Thyroid gland (tissue), 4 donors: ENCODE measurements around the gene ATG16L1. TPM values are rescaled to one million over a fixed set of nuclear protein-coding genes. Genes with fewer than 3 reads are reported as not detected.

ENCODE experiments used
- DNase-seq, 2 donors: peaks; one replicate each; pipeline ENCODE4 v3.0.0-alpha.2; 2019
- H3K27ac ChIP-seq, 3 donors: fragments of 200-600 bp; sonication (generic); 1 replicate in 2 of 3; 2 replicates in 1 of 3; pipeline ENCODE4 v1.5.1; 2016 to 2019; ENCODE audit warnings: mild to moderate bottlenecking in 1 of 3, moderate library complexity in 1 of 3
- H3K27me3 ChIP-seq: fragments of 200-600 bp; sonication (generic); one replicate; pipeline ENCODE4 v1.5.1; 2019
- H3K36me3 ChIP-seq, 2 donors: fragments of 200-600 bp; sonication (generic); one replicate each; pipeline ENCODE4 v1.5.1; 2016 to 2019
- H3K4me1 ChIP-seq, 2 donors: fragments of 200-600 bp; sonication (generic); one replicate each; pipeline ENCODE4 v1.5.1; 2017 to 2019
- H3K4me3 ChIP-seq, 3 donors: fragments of 200-600 bp; sonication (generic); replicated peaks in 1 of 3; 1 replicate in 2 of 3; 2 replicates in 1 of 3; pipeline ENCODE4 v1.5.1; 2016; ENCODE audit warnings: mild to moderate bottlenecking in 1 of 3
- H3K9me3 ChIP-seq: fragments of 200-600 bp; sonication (generic); one replicate; pipeline ENCODE4 v1.5.1; 2017
- POLR2A ChIP-seq, 2 donors: fragments of 450-650 bp; IDR thresholded peaks; one replicate each; pipeline ENCODE4 v1.6.1; 2017; ENCODE audit warnings: antibody characterized with exemption in 2 of 2, mild to moderate bottlenecking in 2 of 2, moderate library complexity in 1 of 2
- WGBS, 2 donors: methylation state at CpG; one replicate each; pipeline ENCODE4 v1.1.5; 2017; 5-methylcytosine and 5-hydroxymethylcytosine counted together
- intact Hi-C: fragments of 100-400 bp; cut with DNase I; formaldehyde crosslinking; loops from one replicate; pipeline ENCODE4 v1.15.1; 2023
- total RNA-seq, 4 donors: library from RNA; depleted of rRNA; stranded (reverse); fragments of >200 nt; gene quantifications; one replicate each; pipeline ENCODE4 v1.2.3, GENCODE V29; 2016
- TF ChIP-seq, protein P1 (sequence below), 6 experiments: fragments of 200-600 bp in 3 of 6; fragments of 450-650 bp in 3 of 6; sonication (generic) in 3 of 6; IDR thresholded peaks; one replicate each; pipeline ENCODE4 v1.5.1; 2016 to 2019; ENCODE audit warnings: antibody characterized with exemption in 6 of 6, mild to moderate bottlenecking in 2 of 6, inconsistent platforms in 1 of 6, moderate library complexity in 1 of 6

The ATG16L1 gene
- total RNA-seq, 4 donors from 2014 or later = 52.7 to 112 (median 78.9) TPM

DNA sequence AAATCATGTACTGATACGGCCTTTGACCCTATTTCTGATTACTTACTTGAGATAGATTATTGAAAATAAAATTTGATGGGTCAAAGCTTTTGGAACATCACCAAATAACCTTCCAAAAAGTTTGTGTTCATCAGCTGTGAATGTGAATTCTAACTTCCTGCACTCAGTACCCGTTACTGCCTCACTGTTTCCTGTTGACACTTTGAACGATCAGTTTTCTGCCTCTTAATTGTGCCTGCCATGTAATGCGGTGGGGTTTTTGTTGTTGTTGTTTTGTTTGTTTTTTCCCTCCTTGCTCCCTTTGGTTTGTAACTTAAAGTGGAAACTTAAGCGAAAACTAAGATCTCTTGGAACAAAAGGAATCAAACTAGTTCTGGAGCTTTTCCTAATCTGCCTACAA is 18.9 kb downstream of the ATG16L1 start:
- peak overlapping the region; percentile 15 to 66 (median 38) for H3K27ac ChIP-seq
- no peak overlapping the region for H3K4me3 ChIP-seq
- peaks cover 26 to 40% of the 10 kb centered on the region in 2 donors for H3K4me1 ChIP-seq
- intact Hi-C loops = loop anchor here (10.0 kb wide), 1 partner anchor 174 kb away; no protein-coding TSS in a partner anchor
- WGBS, 2 donors = 74 to 75% methylated on average over 5 of the region's 5 CpGs
- no peak for DNase-seq
- H3K9me3 ChIP-seq = no peaks in the 10 kb centered on the region
- peaks cover 32 to 35% of the 10 kb centered on the region in 2 donors for H3K36me3 ChIP-seq
- no peaks in the 10 kb centered on the region for H3K27me3 ChIP-seq
- TF ChIP-seq POLR2A (IDR thresholded peaks at IDR 0.05) = no peak
- TF ChIP-seq, protein P1, sequence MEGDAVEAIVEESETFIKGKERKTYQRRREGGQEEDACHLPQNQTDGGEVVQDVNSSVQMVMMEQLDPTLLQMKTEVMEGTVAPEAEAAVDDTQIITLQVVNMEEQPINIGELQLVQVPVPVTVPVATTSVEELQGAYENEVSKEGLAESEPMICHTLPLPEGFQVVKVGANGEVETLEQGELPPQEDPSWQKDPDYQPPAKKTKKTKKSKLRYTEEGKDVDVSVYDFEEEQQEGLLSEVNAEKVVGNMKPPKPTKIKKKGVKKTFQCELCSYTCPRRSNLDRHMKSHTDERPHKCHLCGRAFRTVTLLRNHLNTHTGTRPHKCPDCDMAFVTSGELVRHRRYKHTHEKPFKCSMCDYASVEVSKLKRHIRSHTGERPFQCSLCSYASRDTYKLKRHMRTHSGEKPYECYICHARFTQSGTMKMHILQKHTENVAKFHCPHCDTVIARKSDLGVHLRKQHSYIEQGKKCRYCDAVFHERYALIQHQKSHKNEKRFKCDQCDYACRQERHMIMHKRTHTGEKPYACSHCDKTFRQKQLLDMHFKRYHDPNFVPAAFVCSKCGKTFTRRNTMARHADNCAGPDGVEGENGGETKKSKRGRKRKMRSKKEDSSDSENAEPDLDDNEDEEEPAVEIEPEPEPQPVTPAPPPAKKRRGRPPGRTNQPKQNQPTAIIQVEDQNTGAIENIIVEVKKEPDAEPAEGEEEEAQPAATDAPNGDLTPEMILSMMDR (IDR thresholded peaks at IDR 0.05) = no peak

DNA sequence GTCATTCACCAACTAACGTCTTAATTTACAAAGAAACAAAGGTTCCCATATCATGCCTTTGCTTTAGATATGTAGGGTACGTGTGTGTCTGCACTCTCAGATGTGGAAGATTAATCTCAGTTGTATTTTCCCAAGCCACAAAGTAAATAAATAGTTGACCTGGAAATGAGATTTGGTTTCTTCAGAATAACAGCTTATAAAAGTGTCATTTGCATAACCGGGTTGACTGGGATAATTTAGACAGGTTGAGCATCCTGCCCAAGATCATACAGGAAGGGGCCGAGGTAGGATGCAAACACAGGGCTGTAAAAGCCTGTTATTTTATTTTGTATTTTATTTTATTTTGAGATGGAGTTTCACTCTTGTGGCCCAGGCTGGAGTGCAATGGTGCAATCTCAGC is 19.5 kb downstream of the ATG16L1 start:
- DNase-seq = no peak
- Histone ChIP-seq H3K27ac (peak overlapping the region; percentile 14 to 66 (median 44)), H3K9me3 (no peaks in the 10 kb centered on the region), H3K4me1 (peaks cover 24 to 37% of the 10 kb centered on the region in 2 donors), H3K27me3 (no peaks in the 10 kb centered on the region), H3K4me3 (no peak overlapping the region), H3K36me3 (peaks cover 37 to 41% of the 10 kb centered on the region in 2 donors)
- intact Hi-C loops = loop anchor here (10.0 kb wide), 1 partner anchor 174 kb away; no protein-coding TSS in a partner anchor
- no peak for TF ChIP-seq POLR2A (IDR thresholded peaks at IDR 0.05)
- TF ChIP-seq, protein P1 (IDR thresholded peaks at IDR 0.05) = no peak
- WGBS, 2 donors = 95% methylated on average over 4 of the region's 4 CpGs

DNA sequence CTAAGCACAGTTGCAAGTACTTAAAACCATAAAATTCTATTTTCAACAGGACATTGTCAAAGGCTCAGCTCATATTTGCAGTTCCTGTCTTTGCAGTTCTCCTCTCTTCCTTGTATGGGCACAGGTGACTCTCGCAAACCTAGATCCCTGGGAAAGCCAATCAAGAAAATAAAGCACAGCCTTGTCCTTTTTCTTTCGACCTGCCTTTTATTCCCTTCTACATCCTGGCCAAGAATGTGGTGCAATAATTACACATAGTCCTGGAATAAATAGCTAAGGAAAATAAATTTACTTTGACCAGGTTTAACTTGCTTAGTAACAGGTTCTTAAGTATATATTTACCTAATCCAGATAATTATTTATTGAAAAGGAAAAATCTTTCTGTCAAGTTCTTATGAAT is 20.2 kb downstream of the ATG16L1 start:
- Histone ChIP-seq H3K4me3 (no peak overlapping the region), H3K27me3 (no peaks in the 10 kb centered on the region), H3K4me1 (peaks cover 19 to 30% of the 10 kb centered on the region in 2 donors), H3K36me3 (peaks cover 45 to 49% of the 10 kb centered on the region in 2 donors), H3K9me3 (no peaks in the 10 kb centered on the region), H3K27ac (peak overlapping the region; percentile 44 to 66 (median 46))
- TF ChIP-seq, protein P1 (IDR thresholded peaks at IDR 0.05) = no peak
- TF ChIP-seq POLR2A (IDR thresholded peaks at IDR 0.05) = no peak
- no peak for DNase-seq
- intact Hi-C loops = loop anchor here (10.0 kb wide), 1 partner anchor 173 kb away; no protein-coding TSS in a partner anchor
- WGBS, 2 donors = 83 to 90% methylated on average over 2 of the region's 2 CpGs

DNA sequence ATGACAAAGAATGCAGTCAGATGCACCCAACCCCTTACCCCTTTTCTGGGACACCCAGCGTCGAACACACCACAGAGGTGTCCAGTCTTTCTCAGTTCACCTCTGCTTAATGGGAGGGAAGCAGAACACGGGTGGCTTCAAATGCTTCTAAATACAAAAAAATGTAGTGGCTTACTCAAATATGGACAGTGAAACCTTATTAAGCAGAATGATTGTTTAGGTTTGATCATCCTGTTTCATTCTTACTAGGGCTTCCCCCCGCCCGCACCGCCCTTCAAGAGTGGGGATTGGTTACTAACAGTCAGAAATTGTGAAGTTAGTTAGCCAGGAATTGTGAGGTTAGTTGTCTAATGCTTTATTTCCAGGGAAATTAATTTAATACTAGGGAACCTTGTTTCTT is 21.6 kb downstream of the ATG16L1 start:
- no peaks in the 10 kb centered on the region for H3K27me3 ChIP-seq
- intact Hi-C loops = loop anchor here (10.0 kb wide), 1 partner anchor 172 kb away; no protein-coding TSS in a partner anchor
- H3K36me3 ChIP-seq = peaks cover 54 to 62% of the 10 kb centered on the region in 2 donors
- H3K9me3 ChIP-seq = no peaks in the 10 kb centered on the region
- 88 to 89% methylated on average over 6 of the region's 6 CpGs for WGBS, 2 donors
- peak overlapping the region in 1 of 3 donors; percentile 24 for H3K27ac ChIP-seq
- H3K4me3 ChIP-seq = no peak overlapping the region
- peaks cover 14 to 20% of the 10 kb centered on the region in 2 donors for H3K4me1 ChIP-seq
- TF ChIP-seq POLR2A (IDR thresholded peaks at IDR 0.05) = no peak
- TF ChIP-seq, protein P1 (IDR thresholded peaks at IDR 0.05) = no peak
- DNase-seq = no peak

DNA sequence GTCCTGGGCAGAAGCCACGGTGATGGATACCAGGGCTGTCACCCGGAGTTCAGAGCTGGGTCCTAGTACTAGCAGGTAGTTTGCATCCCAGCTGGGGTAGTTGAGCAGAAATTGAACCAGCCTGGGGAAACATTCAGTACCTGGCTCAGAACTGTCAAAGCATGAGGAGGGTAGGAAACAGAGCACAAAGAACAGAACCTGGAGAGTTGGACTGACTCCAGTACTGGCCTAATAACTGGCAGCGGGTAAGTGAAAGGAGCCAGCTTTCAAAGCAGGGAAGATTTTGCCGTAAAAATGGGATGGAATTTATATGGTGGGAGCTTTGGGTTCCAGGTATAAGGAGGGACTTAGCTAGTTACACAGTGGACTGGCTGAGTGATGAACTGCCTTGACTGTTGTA is 23.8 kb downstream of the ATG16L1 start:
- DNase-seq = no peak
- H3K4me3 ChIP-seq = no peak overlapping the region
- 95 to 96% methylated on average over 4 of the region's 4 CpGs for WGBS, 2 donors
- H3K27ac ChIP-seq = no peak overlapping the region
- H3K4me1 ChIP-seq = peaks cover 10 to 25% of the 10 kb centered on the region in 2 donors
- intact Hi-C loops = loop anchor here (10.0 kb wide), 1 partner anchor 170 kb away; no protein-coding TSS in a partner anchor
- no peaks in the 10 kb centered on the region for H3K9me3 ChIP-seq
- no peaks in the 10 kb centered on the region for H3K27me3 ChIP-seq
- TF ChIP-seq, protein P1 (IDR thresholded peaks at IDR 0.05) = no peak
- TF ChIP-seq POLR2A (IDR thresholded peaks at IDR 0.05) = no peak
- H3K36me3 ChIP-seq = peaks cover 59 to 62% of the 10 kb centered on the region in 2 donors
